ENCODE measurements around the gene ST3GAL5. TPM values are rescaled to one million over a fixed set of nuclear protein-coding genes. Genes with fewer than 3 reads are reported as not detected.

Gene ST3GAL5

GRCh38 chr2:85787282-85787980 lies 101.4 kb downstream of the ST3GAL5 start:
- no peak overlapping the region for H3K4ac ChIP-seq (ENCODE audit: low read depth, low read length)
- no peak overlapping the region for H3K23ac ChIP-seq (ENCODE audit: low read length)
- no peak overlapping the region for H2BK120ac ChIP-seq (ENCODE audit: low read depth, low read length)
- no peak overlapping the region for H3K18ac ChIP-seq (ENCODE audit: low read length)
- no peak for DNase-seq
- no peaks in the 10 kb centered on the region for H3K27me3 ChIP-seq (ENCODE audit: insufficient read depth, low read length, poor library complexity)
- no CpG with 5 or more reads among the region's 8 CpGs for WGBS (ENCODE audit: extremely low coverage, insufficient coverage, low lambda C conversion rate)
- H2BK5ac ChIP-seq (ENCODE audit: low read length) = no peak overlapping the region
- H2AK5ac ChIP-seq (ENCODE audit: low read length) = no peak overlapping the region
- H3K79me2 ChIP-seq (ENCODE audit: control insufficient read depth, insufficient read depth, low read length) = no peaks in the 10 kb centered on the region
- H3K56ac ChIP-seq (ENCODE audit: low read length) = no peak overlapping the region
- H3K27ac ChIP-seq (ENCODE audit: low read depth, low read length) = no peak overlapping the region
- no peak overlapping the region for H2BK15ac ChIP-seq (replicated peaks; ENCODE audit: low read depth)
- H4K5ac ChIP-seq (ENCODE audit: low read length) = no peak overlapping the region
- H3K4me2 ChIP-seq (ENCODE audit: low read length) = no peak overlapping the region
- no peak overlapping the region for H3K4me3 ChIP-seq (ENCODE audit: low read length)
- no peaks in the 10 kb centered on the region for H3K79me1 ChIP-seq (ENCODE audit: low read length)
- H3K4me1 ChIP-seq (ENCODE audit: control insufficient read depth, low read depth, low read length) = no peaks in the 10 kb centered on the region
- H3K9ac ChIP-seq (ENCODE audit: low read length) = no peak overlapping the region
- H3K36me3 ChIP-seq (ENCODE audit: control insufficient read depth, insufficient read depth, low read length) = no peaks in the 10 kb centered on the region
- H4K8ac ChIP-seq (ENCODE audit: low read depth, low read length) = no peak overlapping the region

Small RNA genes within 50 kb of the gene (small RNA-seq; reads per million reads assigned to genes)
- gene RN7SKP83 (ENCODE audit: insufficient read depth) = not detected

Data from mesendoderm (in vitro differentiated cells).